ENCODE data around the gene RGS7. TPM values are rescaled to one million over a fixed set of nuclear protein-coding genes. Genes with fewer than 3 reads are reported as not detected.

The RGS7 gene
- total and polyA plus RNA-seq, 2 of the 8 experiments (the other 6 are each of a cell fraction or from before 2014, with no cell fraction given), result 1.6 to 3.0 TPM

- no peaks in the 10 kb centered on the region for H3K23me2 ChIP-seq (ENCODE audit: low read depth, low read length)
- POLR2A ChIA-PET (ENCODE audit: partially characterized antibody), result no interaction called here
Observed at GRCh38 chr1:240935920-240936319, 421.1 kb downstream of the RGS7 start.

More at GRCh38 chr1:240935920-240936319, 421.1 kb downstream of the RGS7 start:
- no peak overlapping the region for H2AFZ ChIP-seq (ENCODE audit: low read length)
- no peak overlapping the region for H3K27ac ChIP-seq (ENCODE audit: low read depth, low read length)
- no peak overlapping the region for H3K4me2 ChIP-seq (ENCODE audit: insufficient read depth in 1 of 2, low read depth in 2 of 2, low read length in 2 of 2)
- no peaks in the 10 kb centered on the region for H4K20me1 ChIP-seq (replicated peaks in 1 of 2; ENCODE audit: control insufficient read depth in 1 of 2, insufficient read depth in 2 of 2, low read length in 2 of 2)
- H3K27me3 ChIP-seq (replicated peaks in 1 of 4; ENCODE audit: control insufficient read depth in 3 of 4, extremely low read depth in 1 of 4, insufficient read depth in 3 of 4, low read length in 3 of 4), result no peaks in the 10 kb centered on the region
- H3K14ac ChIP-seq (ENCODE audit: insufficient read length), result no peak overlapping the region
- no peaks in the 10 kb centered on the region for H3K9me3 ChIP-seq (ENCODE audit: insufficient read depth in 2 of 2, low read depth in 1 of 2, low read length in 1 of 2)
- CTCF ChIA-PET (ENCODE audit: partially characterized antibody), result interaction anchor here (1.8 kb wide), 1 partner anchor 31 kb away, joined by 7 read pairs; no protein-coding TSS in a partner anchor
- no peak for FAIRE-seq
- H2BK120ac ChIP-seq (replicated peaks; ENCODE audit: low read depth, low read length), result no peak overlapping the region
- H3K9ac ChIP-seq (replicated peaks in 1 of 4; ENCODE audit: extremely low read depth in 1 of 4, low read depth in 3 of 4, low read length in 3 of 4), result no peak overlapping the region
- 91% methylated on average over 2 of the region's 2 CpGs; no CpG with 5 or more reads in 1 of the 2 experiments for WGBS, 2 experiments (ENCODE audit: extremely low coverage in 1 of 2, insufficient coverage in 1 of 2, insufficient read length in 1 of 2, insufficient replicate concordance in 2 of 2, low coverage in 1 of 2, low lambda C conversion rate in 2 of 2, missing lambda C conversion rate in 1 of 2)
- H3K79me1 ChIP-seq (ENCODE audit: low read depth, low read length), result no peaks in the 10 kb centered on the region
- H3K4ac ChIP-seq (replicated peaks; ENCODE audit: insufficient read length, low read depth, low read length), result no peak overlapping the region
- H2BK20ac ChIP-seq (ENCODE audit: low read length), result no peak overlapping the region
- no peak overlapping the region for H4K5ac ChIP-seq (ENCODE audit: insufficient read length, low read depth, low read length)
- H2BK5ac ChIP-seq (ENCODE audit: low read depth, low read length), result no peak overlapping the region
- H2BK15ac ChIP-seq (ENCODE audit: low read length), result no peak overlapping the region
- DNase-seq (ENCODE audit: low read depth in 1 of 2, low spot score in 2 of 2), result no peak
- H4K8ac ChIP-seq (ENCODE audit: extremely low read depth, insufficient read depth, low read length), result no peak overlapping the region
- no peaks in the 10 kb centered on the region; a peak in 1 of 8 replicates for H3K36me3 ChIP-seq (ENCODE audit: control insufficient read depth in 2 of 4, insufficient read depth in 4 of 4, low read length in 3 of 4)
- no peak overlapping the region for H4K91ac ChIP-seq (replicated peaks; ENCODE audit: insufficient read length, low read length)
- no peak overlapping the region for H2BK12ac ChIP-seq (ENCODE audit: low read depth, low read length)
- H3K79me2 ChIP-seq (ENCODE audit: control insufficient read depth in 1 of 2, insufficient read depth in 2 of 2, low read length in 2 of 2), result no peaks in the 10 kb centered on the region
- TF ChIP-seq BACH1 (IDR thresholded peaks at IDR 0.05; ENCODE audit: low read length) (no peak), POLR2AphosphoS5 (IDR thresholded peaks at IDR 0.05; ENCODE audit: low read depth, low read length) (no peak), SP1 (IDR thresholded peaks at IDR 0.05; ENCODE audit: low read depth, low read length) (no peak)
- no peaks in the 10 kb centered on the region for H3K4me1 ChIP-seq (replicated peaks in 1 of 4; ENCODE audit: control insufficient read depth in 3 of 4, insufficient read depth in 4 of 4, low read length in 3 of 4)
- H3K23ac ChIP-seq (ENCODE audit: insufficient read length), result no peak overlapping the region
- no peak overlapping the region for H3K56ac ChIP-seq (replicated peaks; ENCODE audit: insufficient read length, low read depth, low read length)
- H3K18ac ChIP-seq (ENCODE audit: extremely low read depth, low read length), result no peak overlapping the region
- H2AK5ac ChIP-seq (ENCODE audit: low read depth, low read length), result no peak overlapping the region
- no peak overlapping the region for H3K4me3 ChIP-seq (ENCODE audit: extremely low read depth in 1 of 4, insufficient read depth in 2 of 4, low read depth in 3 of 4, low read length in 4 of 4)
